Ishikawa (cell line): Measurements from ENCODE around the gene ILKAP.

Experiments used
- CEBPB ChIP-seq: IDR thresholded peaks from 2 replicates; pipeline ENCODE4 v1.6.1; 2012
- CREB1 ChIP-seq: IDR thresholded peaks from 2 replicates; pipeline ENCODE4 v1.6.1; 2012; ENCODE audit warnings: low read depth
- EGR1 ChIP-seq: IDR thresholded peaks from 2 replicates; pipeline ENCODE4 v1.6.1; 2012
- EP300 ChIP-seq: IDR thresholded peaks from 2 replicates; pipeline ENCODE4 v1.6.1; 2012; ENCODE audit warnings: borderline replicate concordance
- FOXM1 ChIP-seq: IDR thresholded peaks from 2 replicates; pipeline ENCODE4 v1.6.1; 2012; ENCODE audit warnings: low read depth, borderline replicate concordance
- NFIC ChIP-seq: IDR thresholded peaks from 2 replicates; pipeline ENCODE4 v1.6.1; 2012
- RAD21 ChIP-seq: IDR thresholded peaks from 2 replicates; pipeline ENCODE4 v1.6.1; 2012; ENCODE audit warnings: low read depth
- TAF1 ChIP-seq: IDR thresholded peaks from 2 replicates; pipeline ENCODE4 v1.6.1; 2012; ENCODE audit warnings: low read depth, mild to moderate bottlenecking
- TCF12 ChIP-seq: IDR thresholded peaks from 2 replicates; pipeline ENCODE4 v1.6.1; 2012; ENCODE audit warnings: low read depth
- TEAD4 ChIP-seq: IDR thresholded peaks from 2 replicates; pipeline ENCODE4 v1.6.1; 2012
- USF1 ChIP-seq: IDR thresholded peaks from 2 replicates; pipeline ENCODE4 v1.6.1; 2012
- YY1 ChIP-seq: IDR thresholded peaks from 2 replicates; pipeline ENCODE4 v1.6.1; 2012; ENCODE audit warnings: low read depth
- ZBTB7A ChIP-seq: IDR thresholded peaks from 2 replicates; pipeline ENCODE4 v1.6.1; 2012; ENCODE audit warnings: low read depth
- TF ChIP-seq, protein P1 (sequence below): IDR thresholded peaks from 2 replicates; pipeline ENCODE4 v1.6.1; 2012
- TF ChIP-seq, protein P2 (sequence below): IDR thresholded peaks from 2 replicates; pipeline ENCODE4 v1.6.1; 2012; ENCODE audit warnings: low read depth, mild to moderate bottlenecking

ILKAP gene

DNA sequence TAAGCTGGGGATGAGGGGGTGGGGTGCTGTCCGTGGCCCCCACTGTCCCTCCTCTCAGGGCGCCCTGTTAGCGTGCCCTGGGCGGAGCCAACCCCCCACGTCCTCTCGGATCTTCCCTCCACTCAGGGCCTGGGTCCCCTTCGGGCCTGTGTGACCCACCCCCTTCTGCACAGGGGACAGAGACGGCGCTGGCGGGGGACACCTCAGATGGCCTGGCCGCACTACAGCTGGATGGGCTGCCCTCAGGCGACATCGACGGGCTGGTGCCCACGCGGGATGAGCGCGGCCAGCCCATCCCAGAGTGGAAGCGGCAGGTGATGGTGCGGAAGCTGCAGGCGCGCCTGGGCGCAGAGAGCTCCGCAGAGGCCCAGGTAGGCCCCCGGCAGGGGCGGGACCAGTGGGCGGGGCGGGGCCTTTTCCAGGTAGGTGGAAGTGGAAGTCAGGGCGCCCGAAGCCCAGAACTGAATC lies 74.9 kb downstream of the ILKAP start:
- TF ChIP-seq NFIC, result no peak
- TF ChIP-seq ZBTB7A, result no peak
- TF ChIP-seq EGR1, result no peak
- no peak for TF ChIP-seq EP300
- TF ChIP-seq TAF1, result no peak
- TF ChIP-seq, protein P1, sequence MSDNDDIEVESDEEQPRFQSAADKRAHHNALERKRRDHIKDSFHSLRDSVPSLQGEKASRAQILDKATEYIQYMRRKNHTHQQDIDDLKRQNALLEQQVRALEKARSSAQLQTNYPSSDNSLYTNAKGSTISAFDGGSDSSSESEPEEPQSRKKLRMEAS, result no peak
- TF ChIP-seq, protein P2, sequence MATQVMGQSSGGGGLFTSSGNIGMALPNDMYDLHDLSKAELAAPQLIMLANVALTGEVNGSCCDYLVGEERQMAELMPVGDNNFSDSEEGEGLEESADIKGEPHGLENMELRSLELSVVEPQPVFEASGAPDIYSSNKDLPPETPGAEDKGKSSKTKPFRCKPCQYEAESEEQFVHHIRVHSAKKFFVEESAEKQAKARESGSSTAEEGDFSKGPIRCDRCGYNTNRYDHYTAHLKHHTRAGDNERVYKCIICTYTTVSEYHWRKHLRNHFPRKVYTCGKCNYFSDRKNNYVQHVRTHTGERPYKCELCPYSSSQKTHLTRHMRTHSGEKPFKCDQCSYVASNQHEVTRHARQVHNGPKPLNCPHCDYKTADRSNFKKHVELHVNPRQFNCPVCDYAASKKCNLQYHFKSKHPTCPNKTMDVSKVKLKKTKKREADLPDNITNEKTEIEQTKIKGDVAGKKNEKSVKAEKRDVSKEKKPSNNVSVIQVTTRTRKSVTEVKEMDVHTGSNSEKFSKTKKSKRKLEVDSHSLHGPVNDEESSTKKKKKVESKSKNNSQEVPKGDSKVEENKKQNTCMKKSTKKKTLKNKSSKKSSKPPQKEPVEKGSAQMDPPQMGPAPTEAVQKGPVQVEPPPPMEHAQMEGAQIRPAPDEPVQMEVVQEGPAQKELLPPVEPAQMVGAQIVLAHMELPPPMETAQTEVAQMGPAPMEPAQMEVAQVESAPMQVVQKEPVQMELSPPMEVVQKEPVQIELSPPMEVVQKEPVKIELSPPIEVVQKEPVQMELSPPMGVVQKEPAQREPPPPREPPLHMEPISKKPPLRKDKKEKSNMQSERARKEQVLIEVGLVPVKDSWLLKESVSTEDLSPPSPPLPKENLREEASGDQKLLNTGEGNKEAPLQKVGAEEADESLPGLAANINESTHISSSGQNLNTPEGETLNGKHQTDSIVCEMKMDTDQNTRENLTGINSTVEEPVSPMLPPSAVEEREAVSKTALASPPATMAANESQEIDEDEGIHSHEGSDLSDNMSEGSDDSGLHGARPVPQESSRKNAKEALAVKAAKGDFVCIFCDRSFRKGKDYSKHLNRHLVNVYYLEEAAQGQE, result no peak
- TF ChIP-seq FOXM1, result no peak
- TF ChIP-seq CEBPB, result no peak

DNA sequence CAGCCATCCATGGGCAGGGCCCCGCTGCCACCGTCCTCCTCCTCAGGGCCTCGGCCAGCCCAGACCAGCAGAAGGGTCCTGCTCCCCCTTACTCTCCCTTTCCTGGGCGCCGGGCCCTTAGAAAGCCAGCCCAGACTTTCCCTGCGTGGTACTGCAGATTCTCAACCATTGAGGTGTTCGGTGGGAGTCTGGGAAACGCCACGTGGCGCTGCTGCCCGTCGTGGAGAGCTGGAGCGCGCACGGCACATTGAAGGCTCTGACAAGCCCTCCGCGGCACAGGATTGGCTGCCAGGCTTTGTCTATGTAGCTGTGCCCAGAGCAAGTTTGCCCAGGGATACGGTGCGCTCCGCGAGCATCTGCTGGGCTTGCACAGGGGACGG lies 75.4 kb downstream of the ILKAP start:
- TF ChIP-seq TCF12 (no peak), YY1 (no peak), USF1 (no peak), CREB1 (no peak), ZBTB7A (no peak), TEAD4 (no peak)
- TF ChIP-seq, protein P1, result no peak

DNA sequence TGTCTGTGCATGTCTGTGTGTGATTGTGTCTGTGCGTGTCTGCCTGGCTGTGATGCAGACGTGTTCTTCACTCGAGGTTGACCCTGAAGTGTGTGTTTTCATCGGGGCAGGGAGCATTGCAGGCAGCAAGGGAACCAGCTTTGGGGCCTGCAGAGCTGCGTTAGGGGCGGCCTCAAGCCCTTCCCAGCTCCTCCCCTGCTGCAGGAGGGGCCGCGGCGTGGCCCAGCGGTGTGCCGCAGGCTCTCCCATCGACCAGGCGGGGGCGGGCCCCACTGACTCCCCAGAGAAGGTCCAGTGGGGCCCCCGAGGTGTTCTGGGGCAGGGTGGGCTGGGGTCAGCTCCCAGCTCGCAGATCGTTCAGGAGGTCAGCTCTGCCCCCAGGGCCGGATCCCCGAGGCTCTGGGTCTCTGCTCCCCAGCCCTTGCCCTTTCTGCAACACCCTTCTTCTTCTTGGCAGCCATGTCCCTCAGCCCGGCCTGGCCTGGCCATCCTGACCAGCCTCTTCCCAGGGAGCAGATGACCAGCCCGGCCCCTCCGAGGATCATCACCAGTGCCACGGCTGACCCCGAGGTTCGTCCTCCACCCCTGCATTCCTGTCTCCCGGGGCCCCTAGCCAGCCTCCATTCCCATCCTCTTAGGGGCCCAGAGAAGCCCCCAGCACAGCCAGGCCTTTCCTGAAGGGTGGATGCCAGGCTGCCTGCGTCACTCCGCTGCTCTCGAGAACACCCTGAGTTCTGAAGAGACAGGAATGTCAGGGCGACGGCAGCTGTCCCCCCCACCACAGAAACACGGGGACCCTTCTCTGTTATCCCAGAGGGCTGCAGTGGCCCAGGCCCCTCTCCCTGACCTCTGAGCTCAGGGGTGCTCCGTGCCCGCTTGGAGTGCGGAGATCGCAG lies 76.1 kb downstream of the ILKAP start:
- TF ChIP-seq EP300 (no peak), TCF12 (no peak), USF1 (no peak), TEAD4 (no peak), RAD21 (no peak), CEBPB (no peak)
- TF ChIP-seq, protein P2, result no peak
- TF ChIP-seq, protein P1, result no peak

DNA sequence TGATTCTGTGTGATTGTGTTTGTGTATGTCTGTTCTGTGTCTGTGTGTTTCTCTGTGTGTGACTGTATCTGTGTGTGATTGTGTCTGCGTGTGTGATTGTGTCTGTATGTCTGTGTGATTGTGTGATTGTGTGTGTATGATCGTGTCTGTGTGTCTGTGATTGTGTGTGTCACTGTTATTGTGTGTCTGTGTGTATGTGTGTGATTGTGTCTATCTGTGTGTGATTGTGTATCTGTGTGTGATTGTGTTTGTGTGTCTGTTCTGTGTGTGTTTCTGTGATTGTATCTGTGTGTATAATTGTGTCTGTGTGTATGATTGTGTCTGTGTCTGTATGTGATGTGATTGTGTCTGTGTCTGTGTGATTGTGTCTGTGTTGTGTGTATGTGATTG lies 76.7 kb downstream of the ILKAP start:
- TF ChIP-seq YY1 (no peak), TEAD4 (no peak), EGR1 (no peak), CREB1 (no peak), TCF12 (no peak), CEBPB (no peak)
- TF ChIP-seq, protein P1, result no peak

DNA sequence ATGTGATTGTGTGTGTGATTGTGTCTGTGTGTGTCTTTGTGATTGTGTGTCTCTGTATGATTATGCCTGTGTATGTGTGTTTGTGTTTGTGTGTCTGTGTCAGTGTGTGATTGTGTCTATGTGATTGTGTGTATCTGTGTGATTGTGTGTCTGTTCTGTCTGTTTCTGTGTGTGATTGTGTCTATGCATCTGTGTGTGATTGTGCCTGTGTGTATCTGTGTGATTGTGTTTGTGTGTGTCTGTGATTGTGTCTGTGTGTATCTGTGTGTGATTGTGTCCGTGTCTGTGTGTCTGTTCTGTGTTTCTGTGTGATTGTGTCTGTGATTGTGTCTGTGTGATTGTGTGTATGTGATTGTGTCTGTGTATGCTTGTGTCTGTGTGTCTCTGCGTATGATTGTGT lies 77.2 kb downstream of the ILKAP start:
- TF ChIP-seq TAF1 (no peak), TEAD4 (no peak), CEBPB (no peak), EP300 (no peak), TCF12 (no peak), USF1 (no peak), ZBTB7A (no peak), NFIC (no peak), CREB1 (no peak), YY1 (no peak), RAD21 (no peak), EGR1 (no peak)
- TF ChIP-seq, protein P2, result no peak
- TF ChIP-seq, protein P1, result no peak
